ENCODE results near the gene CHRM3. TPM values are rescaled to one million over a fixed set of nuclear protein-coding genes. Genes with fewer than 3 reads are reported as not detected.
"Not testable (repeated sequence)": the region's sequence is repeated elsewhere in the genome, so short reads cannot be mapped to it uniquely, and the experiment has no call there.

The CHRM3 gene
- total RNA-seq, 1 experiment from 2014 or later = 4.2 TPM

GRCh38 chr1:239368436-239369109, 17.8 kb upstream of the CHRM3 start:
- H2AFZ ChIP-seq (ENCODE audit: low read length) = no peak overlapping the region
- no peak overlapping the region for H2BK12ac ChIP-seq (ENCODE audit: insufficient read length, low read depth, low read length)
- no peak overlapping the region for H2BK5ac ChIP-seq (ENCODE audit: insufficient read length, low read length)
- no peaks in the 10 kb centered on the region for H3K27me3 ChIP-seq (ENCODE audit: insufficient read depth, low read length)
- H3K4me1 ChIP-seq (ENCODE audit: insufficient read depth, low read length) = no peaks in the 10 kb centered on the region
- no peak overlapping the region for H4K91ac ChIP-seq (ENCODE audit: insufficient read length, low read depth, low read length)
- Mint-ChIP-seq H3K9me3 (no peaks in the 10 kb centered on the region), H3K36me3 (ENCODE audit: insufficient read depth in 1 of 3, low read depth in 3 of 3) (no peaks in the 10 kb centered on the region), H3K27me3 (ENCODE audit: low read depth) (no peaks in the 10 kb centered on the region), H3K27ac (no peak overlapping the region), H3K4me1 (peaks cover 7 to 19% of the 10 kb centered on the region in 2 experiments), H3K4me3 (no peak overlapping the region)
- no peak overlapping the region for H3T11ph ChIP-seq (ENCODE audit: low read length)
- H2BK120ac ChIP-seq (ENCODE audit: low read depth, low read length, poor library complexity, severe bottlenecking) = no peak overlapping the region
- H3K9ac ChIP-seq (ENCODE audit: extremely low read depth, insufficient read length, low read length) = no peak overlapping the region
- no peaks in the 10 kb centered on the region for H3K79me1 ChIP-seq (ENCODE audit: insufficient read depth, low read depth, low read length, poor library complexity, severe bottlenecking)
- no peak overlapping the region for H3K4me2 ChIP-seq (ENCODE audit: insufficient read depth, insufficient read length, low read length)
- no peak overlapping the region for H3K56ac ChIP-seq (ENCODE audit: insufficient read length, low read depth, low read length)
- H3K23me2 ChIP-seq (ENCODE audit: insufficient read length, low read depth, low read length, poor library complexity, severe bottlenecking) = no peaks in the 10 kb centered on the region
- no CpG with 5 or more reads among the region's 7 CpGs for WGBS (ENCODE audit: extremely low coverage, insufficient read length, low lambda C conversion rate)
- no peak overlapping the region for H4K5ac ChIP-seq (ENCODE audit: insufficient read length, low read depth, low read length)
- no peak overlapping the region for H3K23ac ChIP-seq (ENCODE audit: insufficient read length, low read depth, low read length)
- no peak overlapping the region for H4K8ac ChIP-seq (replicated peaks; ENCODE audit: insufficient read length, low read depth, low read length)
- no peaks in the 10 kb centered on the region for H3K79me2 ChIP-seq (ENCODE audit: insufficient read depth, low read length)
- no peaks in the 10 kb centered on the region for H4K20me1 ChIP-seq (ENCODE audit: control insufficient read depth, insufficient read depth, insufficient read length)
- H3K9me3 ChIP-seq (ENCODE audit: control insufficient read depth, low read depth, low read length) = no peaks in the 10 kb centered on the region
- TF ChIP-seq CTCF (conservative IDR thresholded peaks at IDR 0.05) = no peak
- no peak overlapping the region for H3K18ac ChIP-seq (ENCODE audit: insufficient read length, low read depth, low read length)
- no peak overlapping the region for H3K14ac ChIP-seq (ENCODE audit: insufficient read depth, low read length)
- no peak overlapping the region for H2AK5ac ChIP-seq (ENCODE audit: insufficient read length, low read length)
- DNase-seq = no peak
- no peak overlapping the region for H2BK20ac ChIP-seq (ENCODE audit: low read depth, low read length, poor library complexity, severe bottlenecking)
- H2BK15ac ChIP-seq (ENCODE audit: low read depth, low read length) = no peak overlapping the region
- H3K27ac ChIP-seq (ENCODE audit: insufficient read length, low read depth, low read length) = no peak overlapping the region
- H3K4ac ChIP-seq (ENCODE audit: low read depth, low read length) = no peak overlapping the region

- WGBS (ENCODE audit: extremely low coverage, insufficient read length, low lambda C conversion rate) = no CpG with 5 or more reads among the region's 3 CpGs
- DNase-seq; H4K20me1 ChIP-seq (ENCODE audit: control insufficient read depth, insufficient read depth, insufficient read length); H3K4me1 ChIP-seq (ENCODE audit: insufficient read depth, low read length); H3K9me3 ChIP-seq (ENCODE audit: control insufficient read depth, low read depth, low read length); H2BK20ac ChIP-seq (ENCODE audit: low read depth, low read length, poor library complexity, severe bottlenecking); H3T11ph ChIP-seq (ENCODE audit: low read length); H2AFZ ChIP-seq (ENCODE audit: low read length); H3K14ac ChIP-seq (ENCODE audit: insufficient read depth, low read length); H2BK12ac ChIP-seq (ENCODE audit: insufficient read length, low read depth, low read length); H4K8ac ChIP-seq (replicated peaks; ENCODE audit: insufficient read length, low read depth, low read length); H3K36me3 Mint-ChIP-seq (ENCODE audit: insufficient read depth in 1 of 3, low read depth in 3 of 3); H2BK15ac ChIP-seq (ENCODE audit: low read depth, low read length); H3K79me1 ChIP-seq (ENCODE audit: insufficient read depth, low read depth, low read length, poor library complexity, severe bottlenecking); H3K4me3 Mint-ChIP-seq; H3K27me3 ChIP-seq (ENCODE audit: insufficient read depth, low read length); H3K9me3 Mint-ChIP-seq; H3K9ac ChIP-seq (ENCODE audit: extremely low read depth, insufficient read length, low read length); H3K18ac ChIP-seq (ENCODE audit: insufficient read length, low read depth, low read length); H3K23ac ChIP-seq (ENCODE audit: insufficient read length, low read depth, low read length); H3K4me2 ChIP-seq (ENCODE audit: insufficient read depth, insufficient read length, low read length); H4K5ac ChIP-seq (ENCODE audit: insufficient read length, low read depth, low read length); H2AK5ac ChIP-seq (ENCODE audit: insufficient read length, low read length); H3K56ac ChIP-seq (ENCODE audit: insufficient read length, low read depth, low read length); H4K91ac ChIP-seq (ENCODE audit: insufficient read length, low read depth, low read length); H2BK120ac ChIP-seq (ENCODE audit: low read depth, low read length, poor library complexity, severe bottlenecking); H3K79me2 ChIP-seq (ENCODE audit: insufficient read depth, low read length); H2BK5ac ChIP-seq (ENCODE audit: insufficient read length, low read length); H3K27ac Mint-ChIP-seq; H3K27ac ChIP-seq (ENCODE audit: insufficient read length, low read depth, low read length); H3K23me2 ChIP-seq (ENCODE audit: insufficient read length, low read depth, low read length, poor library complexity, severe bottlenecking); H3K27me3 Mint-ChIP-seq (ENCODE audit: low read depth); H3K4ac ChIP-seq (ENCODE audit: low read depth, low read length): not testable (repeated sequence)
- H3K4me1 Mint-ChIP-seq = peaks cover 2 to 14% of the 10 kb centered on the region in 2 experiments
Measured at GRCh38 chr1:239370869-239371268, 15.5 kb upstream of the CHRM3 start.

Data from H9 (cell line).